ENCODE results near the gene NIPAL1. TPM values are rescaled to one million over a fixed set of nuclear protein-coding genes. Genes with fewer than 3 reads are reported as not detected.

Gene NIPAL1
- polyA plus RNA-seq, 3 donors = 0.13 to 0.22 TPM; not detected in 1

DNA sequence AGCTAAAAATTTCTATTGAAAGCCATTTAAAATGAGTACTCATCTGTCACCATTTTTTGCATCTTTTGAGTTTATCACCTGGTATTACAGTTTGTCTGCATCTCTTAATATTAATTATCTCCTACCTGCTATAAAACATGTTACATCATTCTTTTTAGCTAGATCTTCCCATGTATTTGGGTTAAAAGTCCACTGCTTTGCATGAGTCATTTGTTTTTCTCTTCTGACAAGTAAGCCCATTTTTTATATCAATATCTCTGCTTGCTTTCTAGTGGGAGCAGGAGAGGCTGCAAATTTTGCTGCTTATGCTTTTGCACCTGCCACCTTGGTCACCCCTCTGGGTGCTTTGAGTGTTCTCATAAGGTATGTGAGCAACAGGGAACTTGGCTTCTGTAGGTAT is 16.1 kb downstream of the NIPAL1 start:
- H3K4me1 Mint-ChIP-seq = peaks cover 25% of the 10 kb centered on the region
- TF ChIP-seq, protein P1, sequence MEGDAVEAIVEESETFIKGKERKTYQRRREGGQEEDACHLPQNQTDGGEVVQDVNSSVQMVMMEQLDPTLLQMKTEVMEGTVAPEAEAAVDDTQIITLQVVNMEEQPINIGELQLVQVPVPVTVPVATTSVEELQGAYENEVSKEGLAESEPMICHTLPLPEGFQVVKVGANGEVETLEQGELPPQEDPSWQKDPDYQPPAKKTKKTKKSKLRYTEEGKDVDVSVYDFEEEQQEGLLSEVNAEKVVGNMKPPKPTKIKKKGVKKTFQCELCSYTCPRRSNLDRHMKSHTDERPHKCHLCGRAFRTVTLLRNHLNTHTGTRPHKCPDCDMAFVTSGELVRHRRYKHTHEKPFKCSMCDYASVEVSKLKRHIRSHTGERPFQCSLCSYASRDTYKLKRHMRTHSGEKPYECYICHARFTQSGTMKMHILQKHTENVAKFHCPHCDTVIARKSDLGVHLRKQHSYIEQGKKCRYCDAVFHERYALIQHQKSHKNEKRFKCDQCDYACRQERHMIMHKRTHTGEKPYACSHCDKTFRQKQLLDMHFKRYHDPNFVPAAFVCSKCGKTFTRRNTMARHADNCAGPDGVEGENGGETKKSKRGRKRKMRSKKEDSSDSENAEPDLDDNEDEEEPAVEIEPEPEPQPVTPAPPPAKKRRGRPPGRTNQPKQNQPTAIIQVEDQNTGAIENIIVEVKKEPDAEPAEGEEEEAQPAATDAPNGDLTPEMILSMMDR (IDR thresholded peaks at IDR 0.05) = no peak
- Histone ChIP-seq H2AFZ (ENCODE audit: insufficient read depth, low read depth, low read length, poor library complexity, severe bottlenecking) (no peak overlapping the region), H3K27me3 (ENCODE audit: control insufficient read depth in 2 of 2, insufficient read depth in 2 of 2, low read length in 2 of 2) (no peaks in the 10 kb centered on the region), H4K20me1 (ENCODE audit: insufficient read depth, low read length) (no peaks in the 10 kb centered on the region), H3K79me2 (ENCODE audit: insufficient read depth, low read length) (no peaks in the 10 kb centered on the region), H3K4me1 (ENCODE audit: control insufficient read depth in 1 of 2, insufficient read depth in 2 of 2, low read length in 2 of 2) (peaks cover 18 to 21% of the 10 kb centered on the region in 2 donors), H3K4me3 (replicated peaks in 1 of 3; ENCODE audit: low read depth in 2 of 3, low read length in 3 of 3) (no peak overlapping the region), H3K27ac (ENCODE audit: low read depth in 1 of 2, low read length in 2 of 2) (no peak overlapping the region), H3K9me3 (replicated peaks in 1 of 2; ENCODE audit: control insufficient read depth in 1 of 2, insufficient read depth in 1 of 2, low read length in 2 of 2) (no peaks in the 10 kb centered on the region), H3K4me2 (replicated peaks; ENCODE audit: extremely low read depth, low read length, poor library complexity, severe bottlenecking) (no peak overlapping the region), H3K36me3 (replicated peaks in 1 of 2; ENCODE audit: control insufficient read depth in 1 of 2, insufficient read depth in 2 of 2, low read length in 2 of 2) (no peaks in the 10 kb centered on the region), H3K9ac (ENCODE audit: insufficient read depth, low read length, poor library complexity, severe bottlenecking) (no peak overlapping the region)
- no peaks in the 10 kb centered on the region for H3K9me3 Mint-ChIP-seq
- DNase-seq = no peak
- no peak overlapping the region for H3K4me3 Mint-ChIP-seq
- peaks cover 0 to 2% (median 1%) of the 10 kb centered on the region in 3 donors for H3K27me3 Mint-ChIP-seq (ENCODE audit: low read depth in 3 of 3)
- intact Hi-C loops (cut with micrococcal nuclease) = loop anchor here in 1 of 2 donors (2.0 to 10.0 kb wide), 2 partner anchors 54 to 548 kb away; partner anchors contain the start of gene ATP10D
- no peak overlapping the region for H3K27ac Mint-ChIP-seq
- no peaks in the 10 kb centered on the region for H3K36me3 Mint-ChIP-seq

DNA sequence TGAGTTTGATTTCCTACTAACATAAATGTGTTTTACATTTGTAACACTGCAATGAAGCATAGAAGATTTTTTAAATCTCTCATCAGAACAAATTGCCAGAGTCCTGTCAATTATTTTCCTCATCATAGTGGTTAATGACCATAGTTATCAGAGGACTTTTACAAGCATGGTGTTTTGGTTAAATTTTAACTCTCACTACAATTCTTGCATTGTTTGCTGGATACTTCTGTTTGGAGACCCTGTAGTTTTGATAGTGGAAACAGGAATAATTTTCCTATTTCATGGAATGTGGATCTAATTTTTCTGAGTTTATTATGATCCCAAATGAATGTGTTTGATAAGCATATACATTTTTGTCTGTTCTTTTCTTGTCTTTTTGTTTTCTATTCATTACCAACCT is 16.8 kb downstream of the NIPAL1 start:
- Mint-ChIP-seq H3K27ac (no peak overlapping the region), H3K27me3 (ENCODE audit: low read depth in 3 of 3) (peaks cover 0 to 2% (median 1%) of the 10 kb centered on the region in 3 donors)

More for the DNA sequence above, 16.8 kb downstream of the NIPAL1 start:
- H2AFZ ChIP-seq (ENCODE audit: insufficient read depth, low read depth, low read length, poor library complexity, severe bottlenecking) = no peak overlapping the region
- H3K9me3 Mint-ChIP-seq = no peaks in the 10 kb centered on the region
- TF ChIP-seq, protein P1 (IDR thresholded peaks at IDR 0.05) = no peak
- no peak overlapping the region for H3K4me3 Mint-ChIP-seq
- H3K36me3 ChIP-seq (replicated peaks in 1 of 2; ENCODE audit: control insufficient read depth in 1 of 2, insufficient read depth in 2 of 2, low read length in 2 of 2) = no peaks in the 10 kb centered on the region
- H3K79me2 ChIP-seq (ENCODE audit: insufficient read depth, low read length) = no peaks in the 10 kb centered on the region
- peaks cover 18 to 27% of the 10 kb centered on the region in 2 donors for H3K4me1 ChIP-seq (ENCODE audit: control insufficient read depth in 1 of 2, insufficient read depth in 2 of 2, low read length in 2 of 2)
- no peak for DNase-seq
- no peak overlapping the region for H3K27ac ChIP-seq (ENCODE audit: low read depth in 1 of 2, low read length in 2 of 2)
- peaks cover 25% of the 10 kb centered on the region for H3K4me1 Mint-ChIP-seq
- H3K9me3 ChIP-seq (replicated peaks in 1 of 2; ENCODE audit: control insufficient read depth in 1 of 2, insufficient read depth in 1 of 2, low read length in 2 of 2) = no peaks in the 10 kb centered on the region
- H4K20me1 ChIP-seq (ENCODE audit: insufficient read depth, low read length) = no peaks in the 10 kb centered on the region
- intact Hi-C loops (cut with micrococcal nuclease) = loop anchor here in 1 of 2 donors (2.0 to 10.0 kb wide), 2 partner anchors 53 to 549 kb away; partner anchors contain the start of gene ATP10D
- no peak overlapping the region for H3K4me3 ChIP-seq (replicated peaks in 1 of 3; ENCODE audit: low read depth in 2 of 3, low read length in 3 of 3)
- no peak overlapping the region for H3K4me2 ChIP-seq (replicated peaks; ENCODE audit: extremely low read depth, low read length, poor library complexity, severe bottlenecking)
- H3K27me3 ChIP-seq (ENCODE audit: control insufficient read depth in 2 of 2, insufficient read depth in 2 of 2, low read length in 2 of 2) = no peaks in the 10 kb centered on the region
- no peaks in the 10 kb centered on the region for H3K36me3 Mint-ChIP-seq
- no peak overlapping the region for H3K9ac ChIP-seq (ENCODE audit: insufficient read depth, low read length, poor library complexity, severe bottlenecking)
